Glutamatergic neuron (in vitro differentiated cells): ENCODE measurements around the gene UQCR10. TPM values are rescaled to one million over a fixed set of nuclear protein-coding genes. Genes with fewer than 3 reads are reported as not detected.

Experiments
- DNase-seq: peaks from one replicate; pipeline ENCODE4 v3.0.0; 2022
- H3K27ac Mint-ChIP-seq: one replicate; pipeline ENCODE4 v1.8.0; 2020; ENCODE audit warnings: mild to moderate bottlenecking, mixed read lengths, inconsistent platforms; ENCODE audit not compliant: unreplicated experiment
- H3K27me3 Mint-ChIP-seq: one replicate; pipeline ENCODE4 v1.8.0; 2020; ENCODE audit warnings: mild to moderate bottlenecking, moderate library complexity, mixed read lengths, inconsistent platforms; ENCODE audit not compliant: unreplicated experiment
- H3K36me3 Mint-ChIP-seq: one replicate; pipeline ENCODE4 v1.8.0; 2020; ENCODE audit warnings: mild to moderate bottlenecking, mixed read lengths, inconsistent platforms; ENCODE audit not compliant: unreplicated experiment
- H3K4me1 Mint-ChIP-seq: one replicate; pipeline ENCODE4 v1.8.0; 2020; ENCODE audit warnings: mild to moderate bottlenecking, low read depth, mixed read lengths, inconsistent platforms; ENCODE audit not compliant: unreplicated experiment
- H3K4me3 Mint-ChIP-seq: one replicate; pipeline ENCODE4 v1.8.0; 2020; ENCODE audit warnings: mild to moderate bottlenecking, mixed read lengths, inconsistent platforms; ENCODE audit not compliant: unreplicated experiment
- H3K9me3 Mint-ChIP-seq: one replicate; pipeline ENCODE4 v1.8.0; 2020; ENCODE audit warnings: mild to moderate bottlenecking, moderate library complexity, mixed read lengths, inconsistent platforms; ENCODE audit not compliant: unreplicated experiment
- long read RNA-seq: library from polyadenylated mRNA; unstranded; transcript quantifications from one replicate; pipeline ENCODE4 v2.0.0, GENCODE V29; 2020; ENCODE audit not compliant: unreplicated experiment
- total RNA-seq: library from RNA; stranded (reverse); fragmentation: NEBNext Ultra II Directional; extraction: Animal tissue kit (Norgen Biotek cat#: 25700); gene quantifications from one replicate; pipeline ENCODE4 v1.2.1, GENCODE V29; 2021; ENCODE audit not compliant: unreplicated experiment
- TF ChIP-seq, protein P1 (sequence below): fragments of 200-600 bp; sonication (generic); IDR thresholded peaks from one replicate; pipeline ENCODE4 v1.5.0; 2021; ENCODE audit not compliant: partially characterized antibody, unreplicated experiment

Gene UQCR10
- total RNA-seq: 77.7 TPM
- long read RNA-seq, transcript UQCR10-202 (2 exons, 584 nt): minor isoform, 26 of 245 reads
- long read RNA-seq, transcript UQCR10-201 (2 exons, 916 nt): major isoform, 215 of 245 reads
- long read RNA-seq, partial matches to known transcripts: 0 of 245 reads
- long read RNA-seq, other reads (novel, unspliced or antisense): 4 of 245 reads

DNA sequence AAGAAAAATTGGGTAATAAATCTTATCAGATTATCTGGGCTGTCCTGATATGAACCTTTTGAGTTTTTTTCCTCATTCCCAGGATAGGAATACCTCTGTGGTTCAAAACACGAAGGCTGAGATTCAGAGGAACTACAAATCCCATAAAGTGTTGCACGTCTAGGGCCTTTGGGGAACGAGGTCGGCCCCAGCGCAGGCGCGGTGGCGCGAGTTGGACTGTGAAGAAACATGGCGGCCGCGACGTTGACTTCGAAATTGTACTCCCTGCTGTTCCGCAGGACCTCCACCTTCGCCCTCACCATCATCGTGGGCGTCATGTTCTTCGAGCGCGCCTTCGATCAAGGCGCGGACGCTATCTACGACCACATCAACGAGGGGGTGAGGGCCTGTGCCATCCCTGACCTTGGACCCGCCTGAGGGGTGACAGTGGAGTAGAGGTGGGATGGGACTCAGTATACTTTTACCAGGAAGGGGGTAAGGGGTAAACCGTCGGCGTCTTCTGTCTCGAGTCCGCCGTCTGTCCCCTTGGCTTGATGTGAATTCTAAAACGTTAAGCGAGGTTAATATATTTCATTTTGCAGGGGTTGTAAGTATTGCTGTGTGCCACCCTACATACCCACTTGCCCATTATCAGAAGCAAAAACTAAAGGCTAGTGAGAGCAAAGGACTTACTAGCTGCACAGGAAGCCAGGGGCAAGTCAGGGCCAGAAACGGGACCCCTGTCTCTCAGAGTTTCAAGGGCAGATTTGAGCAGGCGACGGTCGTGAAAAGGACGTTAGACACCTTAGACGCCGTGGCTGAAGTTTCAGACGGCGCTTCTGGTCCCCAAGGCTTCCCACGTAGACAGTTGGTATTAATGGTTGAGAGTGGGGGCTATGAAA, at the start of gene UQCR10:
Gene UQCR10 (plus strand): TSS at position 199 of the 881 bp plus-strand sequence. CDS start 30 bp downstream, at position 229.
- DNase-seq: peak; percentile 95
- peak within 1 kb of the TSS; percentile 99 for H3K27ac Mint-ChIP-seq
- H3K36me3 Mint-ChIP-seq: no peaks in the 10 kb centered on the region
- peaks cover 6% of the 10 kb centered on the region for H3K9me3 Mint-ChIP-seq
- TF ChIP-seq, protein P1, sequence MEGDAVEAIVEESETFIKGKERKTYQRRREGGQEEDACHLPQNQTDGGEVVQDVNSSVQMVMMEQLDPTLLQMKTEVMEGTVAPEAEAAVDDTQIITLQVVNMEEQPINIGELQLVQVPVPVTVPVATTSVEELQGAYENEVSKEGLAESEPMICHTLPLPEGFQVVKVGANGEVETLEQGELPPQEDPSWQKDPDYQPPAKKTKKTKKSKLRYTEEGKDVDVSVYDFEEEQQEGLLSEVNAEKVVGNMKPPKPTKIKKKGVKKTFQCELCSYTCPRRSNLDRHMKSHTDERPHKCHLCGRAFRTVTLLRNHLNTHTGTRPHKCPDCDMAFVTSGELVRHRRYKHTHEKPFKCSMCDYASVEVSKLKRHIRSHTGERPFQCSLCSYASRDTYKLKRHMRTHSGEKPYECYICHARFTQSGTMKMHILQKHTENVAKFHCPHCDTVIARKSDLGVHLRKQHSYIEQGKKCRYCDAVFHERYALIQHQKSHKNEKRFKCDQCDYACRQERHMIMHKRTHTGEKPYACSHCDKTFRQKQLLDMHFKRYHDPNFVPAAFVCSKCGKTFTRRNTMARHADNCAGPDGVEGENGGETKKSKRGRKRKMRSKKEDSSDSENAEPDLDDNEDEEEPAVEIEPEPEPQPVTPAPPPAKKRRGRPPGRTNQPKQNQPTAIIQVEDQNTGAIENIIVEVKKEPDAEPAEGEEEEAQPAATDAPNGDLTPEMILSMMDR: no peak
- peaks cover 12% of the 10 kb centered on the region for H3K4me1 Mint-ChIP-seq
- H3K4me3 Mint-ChIP-seq: peak within 1 kb of the TSS; percentile 99
- H3K27me3 Mint-ChIP-seq: peaks cover 5% of the 10 kb centered on the region

GRCh38 chr22:29717789-29718188, 49.4 kb upstream of the UQCR10 start:
- Mint-ChIP-seq H3K4me1 (peaks cover 38% of the 10 kb centered on the region), H3K36me3 (no peaks in the 10 kb centered on the region), H3K9me3 (peaks cover 19% of the 10 kb centered on the region), H3K27ac (no peak overlapping the region), H3K4me3 (no peak overlapping the region), H3K27me3 (peaks cover 32% of the 10 kb centered on the region)
- TF ChIP-seq, protein P1: no peak
- no peak for DNase-seq

DNA sequence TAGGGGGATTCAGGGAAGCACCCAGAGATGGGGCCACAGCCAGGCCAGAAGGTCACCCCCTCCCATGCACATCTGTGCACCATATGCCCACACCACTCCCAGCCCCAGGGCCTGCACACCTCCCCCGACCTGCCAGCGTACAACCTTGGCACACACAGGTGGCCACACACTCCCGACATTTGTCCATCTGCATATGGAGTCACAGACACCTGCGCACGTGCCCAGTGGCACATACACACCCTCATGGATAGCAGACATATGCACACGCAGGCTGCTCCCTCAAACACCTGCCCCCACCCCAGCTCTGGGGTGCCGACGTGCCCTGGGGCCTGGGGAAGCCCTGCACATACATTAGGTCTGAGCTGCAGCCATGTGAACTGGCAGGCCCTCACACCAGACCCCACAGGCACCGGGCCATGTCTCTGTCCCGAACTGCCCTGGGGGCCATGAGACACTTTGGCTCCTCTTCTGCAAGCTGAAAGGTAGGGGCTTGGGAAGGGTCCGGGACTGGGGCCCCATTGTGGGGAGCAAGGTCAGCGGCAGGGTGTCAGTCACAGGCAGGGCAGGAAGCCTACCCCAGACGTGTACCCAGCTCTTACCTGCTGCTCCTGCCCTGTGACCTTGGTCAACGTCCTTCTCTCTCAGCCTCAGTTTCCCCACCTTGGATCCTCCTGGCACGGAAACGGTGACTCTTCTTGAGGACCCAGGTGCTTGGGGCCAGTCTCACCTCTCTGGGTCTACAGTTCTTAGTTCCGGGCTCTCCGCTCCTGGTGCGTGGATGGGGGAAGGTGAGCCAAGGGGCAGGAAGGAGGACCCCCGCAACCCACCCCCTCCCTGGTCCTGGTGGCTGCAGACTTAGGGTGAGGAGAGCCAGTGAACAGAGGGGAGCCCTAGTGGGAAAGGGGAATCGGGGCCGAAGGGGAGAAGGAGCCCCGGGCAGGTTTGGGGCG, 47.9 kb upstream of the UQCR10 start:
- Mint-ChIP-seq H3K27me3 (peaks cover 31% of the 10 kb centered on the region), H3K4me1 (peaks cover 33% of the 10 kb centered on the region), H3K9me3 (peaks cover 24% of the 10 kb centered on the region), H3K27ac (peak overlapping the region; percentile 52), H3K4me3 (peak overlapping the region; percentile 70), H3K36me3 (no peaks in the 10 kb centered on the region)
- no peak for DNase-seq
- TF ChIP-seq, protein P1: no peak

DNA sequence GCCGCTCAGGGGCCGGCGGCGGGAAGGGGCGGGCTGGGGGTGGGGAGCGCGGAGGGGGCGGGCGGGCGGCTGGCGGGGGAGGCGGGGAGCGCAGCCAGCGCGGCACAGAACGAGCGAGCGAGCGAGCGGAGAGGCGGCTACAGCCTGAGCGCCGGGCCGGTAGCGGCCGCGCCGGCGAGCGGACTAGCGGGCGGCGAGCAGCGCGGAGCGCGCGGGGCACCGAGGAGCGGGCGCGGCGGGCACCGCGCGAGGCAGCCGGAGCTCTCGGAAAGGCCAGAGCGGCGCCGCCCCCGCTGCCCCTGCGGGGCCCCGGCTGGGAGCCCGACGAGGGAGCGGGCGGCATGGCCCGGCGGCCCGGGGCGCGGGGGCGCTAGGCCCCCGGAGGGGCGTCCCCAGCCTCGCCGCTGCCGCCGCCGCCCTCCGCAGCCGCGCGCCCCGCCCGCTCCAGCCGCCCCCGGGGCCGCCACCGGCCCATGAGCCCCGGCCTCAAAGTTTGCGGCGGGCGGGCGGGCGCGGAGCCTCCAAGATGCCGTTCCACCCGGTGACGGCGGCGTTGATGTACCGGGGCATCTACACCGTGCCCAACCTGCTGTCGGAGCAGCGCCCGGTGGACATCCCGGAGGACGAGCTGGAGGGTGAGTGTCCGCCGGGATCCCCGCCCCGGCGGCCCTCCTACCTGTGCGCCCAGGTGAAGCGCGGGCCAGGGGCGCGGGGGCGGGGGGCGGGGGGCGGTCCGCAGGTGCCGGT, 47.1 kb upstream of the UQCR10 start, which contains the start of gene CABP7:
Gene CABP7 (plus strand): TSS at position 105 of the 747 bp plus-strand sequence. CDS start 422 bp downstream, at position 527.
- H3K27me3 Mint-ChIP-seq: peaks cover 27% of the 10 kb centered on the region
- TF ChIP-seq, protein P1: no peak
- no peaks in the 10 kb centered on the region for H3K36me3 Mint-ChIP-seq
- peak within 1 kb of the TSS; percentile 70 for H3K4me3 Mint-ChIP-seq
- no peak within 1 kb of the TSS for H3K27ac Mint-ChIP-seq
- DNase-seq: peak; percentile 45
- H3K4me1 Mint-ChIP-seq: peaks cover 28% of the 10 kb centered on the region
- peaks cover 22% of the 10 kb centered on the region for H3K9me3 Mint-ChIP-seq
